Heart right ventricle (tissue), 16 donors: ENCODE measurements around the gene SLIT3. TPM values are rescaled to one million over a fixed set of nuclear protein-coding genes. Genes with fewer than 3 reads are reported as not detected.

ENCODE experiments used
- ATAC-seq, 8 donors: fragments of 200-7000 bp; cut with Tn5 transposase; one replicate each; pipeline ENCODE4 v1.9.1; 2020; ENCODE audit warnings: mild to moderate bottlenecking in 8 of 8, moderate library complexity in 8 of 8, moderate number of reproducible peaks in 1 of 8
- DNase-seq, 2 donors: peaks; one replicate each; pipeline ENCODE4 v3.0.0-alpha.2; 2020
- H3K27ac ChIP-seq, 10 donors: fragments of 200-600 bp; sonication (generic) in 2 of 10; one replicate each; pipeline versions ENCODE4 v1.5.0 to v1.8.0; 2020 to 2022; ENCODE audit warnings: mild to moderate bottlenecking in 3 of 10
- H3K27me3 ChIP-seq, 7 donors: fragments of 200-600 bp; one replicate each; pipeline ENCODE4 v1.8.0; 2021 to 2022; ENCODE audit warnings: mild to moderate bottlenecking in 2 of 7
- H3K36me3 ChIP-seq, 9 donors: fragments of 200-600 bp; sonication (generic) in 1 of 9; one replicate each; pipeline versions ENCODE4 v1.5.0 to v1.8.0; 2020 to 2022; ENCODE audit warnings: mild to moderate bottlenecking in 2 of 9
- H3K4me1 ChIP-seq, 9 donors: fragments of 200-600 bp; sonication (generic) in 1 of 9; one replicate each; pipeline versions ENCODE4 v1.5.0 to v1.8.0; 2020 to 2022; ENCODE audit warnings: mild to moderate bottlenecking in 4 of 9
- H3K4me3 ChIP-seq, 10 donors: fragments of 200-600 bp; sonication (generic) in 2 of 10; one replicate each; pipeline versions ENCODE4 v1.5.0 to v1.8.0; 2020 to 2022; ENCODE audit warnings: mild to moderate bottlenecking in 7 of 10, moderate library complexity in 2 of 10
- H3K9me3 ChIP-seq, 11 donors: fragments of 200-600 bp in 10 of 11; sonication (generic) in 2 of 11; one replicate each; pipeline versions ENCODE4 v1.5.0 to v1.8.0; 2013 to 2022; ENCODE audit warnings: mild to moderate bottlenecking in 2 of 11, control low read depth in 1 of 11, moderate library complexity in 1 of 11
- CTCF ChIP-seq, 9 donors: fragments of 200-600 bp; sonication (generic) in 2 of 9; IDR thresholded peaks; one replicate each; pipeline versions ENCODE4 v1.5.0 to v1.8.0; 2021 to 2022; ENCODE audit warnings: antibody characterized with exemption in 9 of 9, mild to moderate bottlenecking in 5 of 9, moderate library complexity in 1 of 9
- WGBS, 2 donors: extraction: QIAGEN DNeasy Blood & Tissue Kit; methylation state at CpG; one replicate each; pipeline ENCODE4 v1.1.7; 2013; ENCODE audit warnings: inconsistent platforms in 1 of 2; 5-methylcytosine and 5-hydroxymethylcytosine counted together
- intact Hi-C, 10 donors: fragments of 100-400 bp; cut with DNase I; formaldehyde crosslinking; loops; one replicate each; pipeline versions ENCODE4 v1.11.1 to v1.14.2; 2022
- polyA plus RNA-seq, 2 donors: library from polyadenylated mRNA; stranded (reverse); fragments of 200-250 nt; gene quantifications; one replicate each; pipeline ENCODE4 v1.2.3, GENCODE V29; 2013
- total RNA-seq, 10 donors: library from RNA; stranded (reverse); fragmentation: NEBNext Ultra II Directional in 3 of 10; extraction: Animal tissue kit (Norgen Biotek cat#: 25700) in 3 of 10; gene quantifications; one replicate each; pipeline versions ENCODE4 v1.2.1 to v1.2.4, GENCODE V29; 2021 to 2023
- donor health status: Arrhythmogenic right ventricular cardiomyopathy.
- donor health status: ischemic (EF 13 %, LVEDD 7.1; RV severe dilation, severe dysfunction).
- donor health status: healthy with polysubstance abuse.
- donor health status: DM: no; HTN: yes; CAD: no.
- donor health status: DM: no; HTN: no; CAD: no.
- donor health status: ischemic (EF 25% LVEDD 6.9; RV normal size, moderate dysfunction).
- donor health status: ischemic (EF 25% LVEDD 5.7; RV mildly dilated, moderate dysfunction).
- donor health status: healthy.
- donor health status: DM: yes; HTN: yes; CAD: no.
- donor health status: Ischemic cardiomyopathy.
- donor health status: ischemic (EF 35%, LVEDD 5.7; RV mildly dilated, moderate dysfunction).
- donor health status: nonischemic (EF 11% LVEDD 7.7; RV severe dilation, severe dysfunction).
- donor health status: DM: yes; HTN: yes; CAD: no.
- donor health status: PGD.
- donor health status: ischemic (EF 29% LVEDD 5.4; RV normal size, mild dysfunction).
- donor health status: nonischemic (EF 23%, LVEDD 6.1; RV moderate dilation, normal function).

Gene SLIT3
- total and polyA plus RNA-seq, 12 donors, result 2.0 to 29.2 (median 12.1) TPM

- 88 to 92% methylated on average over 1 of the region's 1 CpG for WGBS, 2 donors
- H3K27me3 ChIP-seq, result no peaks in the 10 kb centered on the region
- no peak overlapping the region for H3K4me3 ChIP-seq
- no peaks in the 10 kb centered on the region for H3K36me3 ChIP-seq
- no peak for DNase-seq
- TF ChIP-seq CTCF (IDR thresholded peaks at IDR 0.05), result no peak
- intact Hi-C loops, result no loop called here
- ATAC-seq, result no peak
- H3K27ac ChIP-seq, result no peak overlapping the region
- H3K4me1 ChIP-seq, result no peaks in the 10 kb centered on the region
- no peaks in the 10 kb centered on the region for H3K9me3 ChIP-seq
Measured at GRCh38 chr5:168860503-168860902, 440.4 kb downstream of the SLIT3 start.

DNA sequence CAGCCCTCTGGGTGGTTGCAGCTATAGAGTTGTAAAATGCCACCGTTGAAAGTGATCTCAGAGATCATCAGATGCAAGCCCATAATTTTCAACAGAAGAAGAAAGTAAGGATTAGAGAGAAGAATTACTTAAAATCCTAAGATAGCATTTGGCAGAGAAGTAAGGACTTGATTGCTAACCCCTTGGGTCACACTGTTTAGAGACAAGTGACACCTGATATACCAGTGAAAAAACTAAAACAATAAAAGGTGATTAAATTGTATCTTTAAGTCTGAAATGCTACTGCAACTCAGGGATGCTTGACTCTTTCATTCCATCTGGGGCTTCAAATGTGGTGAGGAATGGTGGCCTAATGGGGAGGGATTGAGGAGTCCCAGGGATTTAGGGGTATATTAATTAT, 440.9 kb downstream of the SLIT3 start:
- no peak overlapping the region for H3K4me3 ChIP-seq
- no peak for TF ChIP-seq CTCF (IDR thresholded peaks at IDR 0.05)
- H3K27me3 ChIP-seq, result no peaks in the 10 kb centered on the region
- WGBS, 2 donors, result 50 to 67% methylated on average over 1 of the region's 1 CpG
- no peaks in the 10 kb centered on the region for H3K4me1 ChIP-seq
- ATAC-seq, result no peak
- H3K27ac ChIP-seq, result no peak overlapping the region
- H3K36me3 ChIP-seq, result no peaks in the 10 kb centered on the region
- H3K9me3 ChIP-seq, result no peaks in the 10 kb centered on the region
- DNase-seq, result no peak
- intact Hi-C loops, result no loop called here

- H3K4me3 ChIP-seq, result no peak overlapping the region
- 84 to 88% methylated on average over 4 of the region's 4 CpGs for WGBS, 2 donors
- intact Hi-C loops, result no loop called here
- no peaks in the 10 kb centered on the region for H3K9me3 ChIP-seq
- no peak for DNase-seq
- no peak overlapping the region for H3K27ac ChIP-seq
- no peak for ATAC-seq
- no peaks in the 10 kb centered on the region for H3K36me3 ChIP-seq
- no peaks in the 10 kb centered on the region for H3K27me3 ChIP-seq
- no peaks in the 10 kb centered on the region for H3K4me1 ChIP-seq
- no peak for TF ChIP-seq CTCF (IDR thresholded peaks at IDR 0.05)
Measured at GRCh38 chr5:168859471-168859870, 441.5 kb downstream of the SLIT3 start.

GRCh38 chr5:168858994-168859393, 441.9 kb downstream of the SLIT3 start:
- intact Hi-C loops, result no loop called here
- H3K27me3 ChIP-seq, result no peaks in the 10 kb centered on the region
- H3K4me3 ChIP-seq, result no peak overlapping the region
- no peaks in the 10 kb centered on the region for H3K9me3 ChIP-seq
- ATAC-seq, result no peak
- no peaks in the 10 kb centered on the region for H3K4me1 ChIP-seq
- no peak for TF ChIP-seq CTCF (IDR thresholded peaks at IDR 0.05)
- DNase-seq, result no peak
- no peak overlapping the region for H3K27ac ChIP-seq
- H3K36me3 ChIP-seq, result no peaks in the 10 kb centered on the region
- 77 to 81% methylated on average over 6 of the region's 6 CpGs for WGBS, 2 donors

- no peak overlapping the region for H3K4me3 ChIP-seq
- H3K36me3 ChIP-seq, result no peaks in the 10 kb centered on the region
- intact Hi-C loops, result no loop called here
- no peaks in the 10 kb centered on the region for H3K27me3 ChIP-seq
- ATAC-seq, result no peak
- TF ChIP-seq CTCF (IDR thresholded peaks at IDR 0.05), result no peak
- DNase-seq, result no peak
- WGBS, 2 donors, result 88 to 92% methylated on average over 4 of the region's 4 CpGs
- H3K9me3 ChIP-seq, result no peaks in the 10 kb centered on the region
- no peaks in the 10 kb centered on the region for H3K4me1 ChIP-seq
- no peak overlapping the region for H3K27ac ChIP-seq
Measured at GRCh38 chr5:168858371-168858770, 442.6 kb downstream of the SLIT3 start.
